Cardiac septum (tissue), 1 donor: ENCODE data around the gene MYH15. TPM values are rescaled to one million over a fixed set of nuclear protein-coding genes. Genes with fewer than 3 reads are reported as not detected.

ENCODE experiments used
- DNase-seq: peaks from one replicate; pipeline ENCODE4 v3.0.0-alpha.2; 2020; ENCODE audit warnings: low spot score
- intact Hi-C: fragments of 100-400 bp; cut with DNase I; formaldehyde crosslinking; loops from one replicate; pipeline ENCODE4 v1.14.0; 2022
- total RNA-seq: library from RNA; stranded (reverse); fragmentation: NEBNext Ultra II Directional; extraction: Animal tissue kit (Norgen Biotek cat#: 25700); gene quantifications from one replicate; pipeline ENCODE4 v1.2.1, GENCODE V29; 2021
- donor health status: DM: no; HTN: no; CAD: no.

The MYH15 gene
- total RNA-seq, 1 donor from 2014 or later: 0.54 TPM

- intact Hi-C loops: no loop called here
Observed at GRCh38 chr3:108477511-108478147, 32.8 kb downstream of the MYH15 start.

GRCh38 chr3:108475220-108475782, 35.1 kb downstream of the MYH15 start:
- DNase-seq: no peak

More at GRCh38 chr3:108477511-108478147, 32.8 kb downstream of the MYH15 start:
- no peak for DNase-seq

DNA sequence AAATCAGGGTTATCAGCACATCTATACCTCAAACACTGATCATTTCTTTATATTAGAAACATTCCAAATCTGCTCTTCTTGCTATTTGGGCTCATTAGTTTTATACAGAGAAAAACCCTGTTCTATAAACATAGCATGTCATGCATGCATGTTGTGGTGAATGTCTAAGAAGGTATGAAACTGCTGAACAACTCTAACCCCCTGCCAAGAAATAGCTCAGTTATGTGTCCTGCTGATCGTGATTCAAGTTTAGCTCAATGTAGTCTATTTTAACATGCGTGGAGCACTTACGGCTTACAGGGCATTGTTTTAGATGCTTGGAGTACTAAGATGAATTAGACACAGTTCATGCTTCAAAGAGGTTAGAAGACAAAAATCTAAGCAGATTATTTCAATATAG, 35.8 kb downstream of the MYH15 start:
- intact Hi-C loops: no loop called here
- no peak for DNase-seq

More at GRCh38 chr3:108475220-108475782, 35.1 kb downstream of the MYH15 start:
- intact Hi-C loops: no loop called here

GRCh38 chr3:108473711-108474110, 36.7 kb downstream of the MYH15 start:
- intact Hi-C loops: no loop called here
- no peak for DNase-seq

- DNase-seq: no peak
- intact Hi-C loops: no loop called here
Observed at GRCh38 chr3:108472001-108472591, 38.3 kb downstream of the MYH15 start.

GRCh38 chr3:108471426-108471825, 39.0 kb downstream of the MYH15 start:
- no peak for DNase-seq
- intact Hi-C loops: no loop called here

DNA sequence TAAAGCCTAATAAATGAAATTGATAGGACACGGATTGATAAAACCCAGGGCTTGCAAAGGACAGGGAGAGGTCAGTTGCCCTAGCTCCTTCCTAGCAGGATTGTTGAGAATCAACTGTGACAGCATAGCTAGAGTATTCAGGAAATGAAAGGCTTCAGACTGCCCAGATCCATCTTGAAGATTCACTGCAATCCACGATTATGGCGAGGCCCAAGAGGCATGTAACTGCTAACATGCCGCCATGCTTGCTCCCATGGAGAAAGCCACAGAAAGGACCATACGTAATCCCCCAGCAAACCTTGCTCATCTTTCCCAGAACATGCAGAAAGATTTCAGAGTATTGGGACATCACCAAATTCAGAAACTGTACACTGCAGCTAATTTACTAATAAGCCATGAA, 41.3 kb downstream of the MYH15 start:
- no peak for DNase-seq
- intact Hi-C loops: no loop called here

- intact Hi-C loops: no loop called here
- no peak for DNase-seq
Observed at GRCh38 chr3:108468577-108468976, 41.8 kb downstream of the MYH15 start.

GRCh38 chr3:108462899-108463298, 47.5 kb downstream of the MYH15 start:
- intact Hi-C loops: no loop called here
- DNase-seq: no peak

GRCh38 chr3:108461661-108462111, 48.7 kb downstream of the MYH15 start:
- no peak for DNase-seq
- intact Hi-C loops: no loop called here

DNA sequence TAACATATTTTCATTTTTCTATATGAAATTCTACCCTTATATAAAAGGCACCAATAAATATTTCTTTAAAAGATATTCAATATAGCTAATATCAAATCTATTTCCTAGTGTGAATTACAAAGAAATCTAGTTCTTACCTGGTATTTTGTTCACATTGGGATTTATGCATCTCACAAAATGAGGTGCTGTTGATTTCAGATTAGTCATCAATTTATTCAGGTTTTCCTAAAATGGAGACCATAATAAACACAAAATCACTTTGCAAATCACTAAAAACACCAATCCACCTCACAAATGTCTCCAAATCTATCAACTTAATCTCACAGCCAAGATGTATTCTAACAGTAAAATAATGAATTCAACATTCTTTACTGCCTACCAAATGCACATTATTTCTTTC, 51.2 kb downstream of the MYH15 start:
- intact Hi-C loops: no loop called here
- no peak for DNase-seq

- DNase-seq: no peak
- intact Hi-C loops: no loop called here
Observed at GRCh38 chr3:108455212-108455705, 55.1 kb downstream of the MYH15 start.

- intact Hi-C loops: no loop called here
- no peak for DNase-seq
Observed at GRCh38 chr3:108453565-108453964, 56.8 kb downstream of the MYH15 start.

DNA sequence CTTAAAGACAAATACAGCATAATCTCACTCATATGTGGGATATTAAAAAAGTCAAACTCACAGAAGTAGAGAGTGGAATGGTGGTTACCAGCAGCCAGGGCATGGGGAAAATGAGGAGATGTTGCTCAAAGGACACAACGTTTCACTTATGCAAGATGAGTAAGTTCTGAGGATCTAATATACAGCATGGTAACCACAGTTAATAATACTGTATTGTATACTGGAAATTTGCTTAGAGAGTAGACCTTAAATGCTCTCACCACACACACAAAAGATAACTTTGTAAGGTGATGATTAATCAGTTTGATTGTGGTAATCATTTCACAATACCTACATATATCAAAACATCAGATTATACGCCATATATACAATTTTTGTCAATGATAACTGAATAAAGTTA, 60.0 kb downstream of the MYH15 start:
- intact Hi-C loops: no loop called here
- DNase-seq: no peak

GRCh38 chr3:108448593-108448992, 61.8 kb downstream of the MYH15 start:
- no peak for DNase-seq
- intact Hi-C loops: no loop called here

- DNase-seq: no peak
- intact Hi-C loops: no loop called here
Observed at GRCh38 chr3:108447096-108447847, 63.1 kb downstream of the MYH15 start.

GRCh38 chr3:108442281-108442680, 68.1 kb downstream of the MYH15 start:
- DNase-seq: no peak
- intact Hi-C loops: no loop called here

- no peak for DNase-seq
- intact Hi-C loops: no loop called here
Observed at GRCh38 chr3:108441518-108441917, 68.9 kb downstream of the MYH15 start.

GRCh38 chr3:108441071-108441507, 69.3 kb downstream of the MYH15 start:
- intact Hi-C loops: no loop called here

GRCh38 chr3:108438542-108438941, 71.9 kb downstream of the MYH15 start:
- DNase-seq: no peak
- intact Hi-C loops: no loop called here

More at GRCh38 chr3:108441071-108441507, 69.3 kb downstream of the MYH15 start:
- no peak for DNase-seq
